GM12891 (cell line): ENCODE data around the gene POMC.

ENCODE experiments used
- PAX5 ChIP-seq: IDR thresholded peaks from 2 replicates; pipeline ENCODE4 v1.6.1; 2011; ENCODE audit warnings: low read length, moderate library complexity, mild to moderate bottlenecking; ENCODE audit not compliant: insufficient read depth, severe bottlenecking
- POLR2A ChIP-seq: IDR thresholded peaks from 2 replicates; pipeline ENCODE4 v1.6.1; 2011; ENCODE audit warnings: low read depth, low read length, control low read depth
- POLR2AphosphoS5 ChIP-seq: IDR thresholded peaks from 2 replicates; pipeline ENCODE4 v1.6.1; 2011; ENCODE audit warnings: low read depth, low read length, control low read depth
- POU2F2 ChIP-seq: IDR thresholded peaks from 2 replicates; pipeline ENCODE4 v1.6.1; 2011; ENCODE audit warnings: low read depth, mild to moderate bottlenecking, control low read depth, low read length, moderate library complexity
- SPI1 ChIP-seq: IDR thresholded peaks from 2 replicates; pipeline ENCODE4 v1.6.1; 2011; ENCODE audit warnings: low read depth, low read length, control low read depth
- TAF1 ChIP-seq: IDR thresholded peaks from 2 replicates; pipeline ENCODE4 v1.6.1; 2011; ENCODE audit warnings: low read depth, low read length, control low read depth

DNA sequence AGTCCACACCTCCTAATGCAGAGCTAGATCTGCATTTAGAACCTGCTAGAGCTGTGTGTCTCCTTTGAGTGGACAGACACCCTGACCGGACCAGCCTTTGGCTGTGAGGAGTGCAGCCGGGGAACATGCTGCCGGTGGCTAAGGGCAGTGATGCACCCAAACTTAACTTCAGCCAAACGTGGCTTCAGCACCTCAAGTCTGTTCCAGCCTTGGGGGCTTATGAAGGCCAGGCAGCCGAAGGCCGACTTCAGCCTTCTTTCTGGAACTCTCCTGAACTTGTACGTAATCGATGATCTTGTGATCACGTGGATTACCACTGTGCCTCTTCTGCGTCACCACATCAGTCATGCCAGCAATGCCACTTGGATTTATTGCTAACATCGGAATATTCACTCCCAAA is 49.1 kb downstream of the POMC start:
- TF ChIP-seq POLR2AphosphoS5: no peak
- TF ChIP-seq POLR2A: no peak
- no peak for TF ChIP-seq TAF1
- no peak for TF ChIP-seq SPI1
- no peak for TF ChIP-seq PAX5
- no peak for TF ChIP-seq POU2F2
